HCT116 (cell line): ENCODE measurements around the gene STK36. TPM values are rescaled to one million over a fixed set of nuclear protein-coding genes. Genes with fewer than 3 reads are reported as not detected.

Source experiments
- ATAC-seq: fragments of 200-7000 bp; cut with Tn5 transposase; 2 replicates; pipeline ENCODE4 v1.9.1; 2020; ENCODE audit warnings: mild to moderate bottlenecking, moderate library complexity
- Bru-seq: library from RNA; stranded (reverse); fragments of 400-500 nt; gene quantifications from one replicate; lab custom pipeline; 2021; lab: Mats Ljungman, UMichigan
- BruChase-seq, 2 experiments: library from RNA; stranded (reverse); fragments of 400-500 nt; gene quantifications; one replicate each; lab custom pipeline; 2021; lab: Mats Ljungman, UMichigan
- BruUV-seq: library from RNA; stranded (reverse); fragments of 400-500 nt; replicated peaks from 2 replicates; lab custom pipeline; 2021; lab: Mats Ljungman, UMichigan
- CTCF ChIA-PET: fragments of 300-600 bp; sonication (Branson Sonifier 250); formaldehyde crosslinking; loops from one replicate; lab custom pipeline; 2021; ENCODE audit warnings: antibody characterized with exemption; lab: Charles Lee
- POLR2A ChIA-PET: fragments of 300-600, 350-600 bp; sonication (Branson Sonifier 250); formaldehyde crosslinking; loops from one replicate; lab custom pipeline; 2021; ENCODE audit warnings: antibody characterized with exemption; lab: Charles Lee
- RAD21 ChIA-PET, 2 experiments: fragments of 300-600 bp; sonication (Branson Sonifier 250); formaldehyde crosslinking; loops; one replicate each; lab custom pipeline; 2023; ENCODE audit warnings: low total read pairs in 2 of 2; ENCODE audit not compliant: uncharacterized antibody in 2 of 2, unreplicated experiment in 2 of 2, low non-redundant PET in 1 of 2; lab: Charles Lee
- DNase-seq: peaks from one replicate; pipeline ENCODE4 v3.0.0-alpha.2; 2010; ENCODE audit warnings: low read depth, low spot score
- H2AFZ ChIP-seq: fragments of 200-600 bp; shearing (Covaris generic), sonication (generic); 2 replicates; pipeline ENCODE4 v1.6.1; 2017; ENCODE audit warnings: low read depth, mixed run types, mixed read lengths, antibody characterized with exemption, low read length; ENCODE audit not compliant: poor library complexity, severe bottlenecking
- H3K27ac ChIP-seq: 2 replicates; pipeline ENCODE4 v1.5.1; 2012; ENCODE audit warnings: low read depth, low read length
- H3K27me3 ChIP-seq: fragments of 200-600 bp; sonication (generic); 2 replicates; pipeline ENCODE4 v1.6.1; 2016; ENCODE audit warnings: mixed run types, low read length, mixed read lengths; ENCODE audit not compliant: insufficient read depth
- H3K36me3 ChIP-seq, 2 experiments: fragments of 200-500 bp in 1 of 2; fragments of 200-600 bp in 1 of 2; sonication (Bioruptor generic) in 1 of 2; sonication (generic) in 1 of 2; 2 replicates each; pipeline versions ENCODE4 v1.5.1 to v1.6.1; 2014 to 2016; ENCODE audit warnings: low read length in 2 of 2, inconsistent platforms in 1 of 2, mixed read lengths in 1 of 2, mixed run types in 1 of 2; ENCODE audit not compliant: insufficient read depth in 2 of 2, control insufficient read depth in 1 of 2
- H3K4me1 ChIP-seq, 2 experiments: fragments of 200-600 bp in 1 of 2; sonication (generic) in 1 of 2; 2 replicates each; pipeline versions ENCODE4 v1.5.1 to v1.6.1; 2012 to 2017; ENCODE audit warnings: low read length in 2 of 2, inconsistent platforms in 1 of 2, mild to moderate bottlenecking in 1 of 2, mixed read lengths in 1 of 2, mixed run types in 1 of 2, moderate library complexity in 1 of 2; ENCODE audit not compliant: insufficient read depth in 2 of 2, control insufficient read depth in 1 of 2
- H3K4me2 ChIP-seq: fragments of 200-600 bp; sonication (generic); 2 replicates; pipeline ENCODE4 v1.6.1; 2017; ENCODE audit warnings: mixed run types, low read length, mixed read lengths
- H3K4me3 ChIP-seq, 2 experiments: fragments of 200-600 bp in 1 of 2; sonication (generic) in 1 of 2; replicated peaks in 1 of 2; 2 replicates each; pipeline ENCODE4 v1.5.1; 2011 to 2016; ENCODE audit warnings: low read length in 2 of 2, control low read depth in 1 of 2, low read depth in 1 of 2, mild to moderate bottlenecking in 1 of 2, mixed read lengths in 1 of 2, mixed run types in 1 of 2
- H3K79me2 ChIP-seq: fragments of 200-600 bp; sonication (generic); 2 replicates; pipeline ENCODE4 v1.6.1; 2017; ENCODE audit warnings: mild to moderate bottlenecking, mixed run types, low read length, moderate library complexity, mixed read lengths; ENCODE audit not compliant: insufficient read depth
- H3K9ac ChIP-seq: fragments of 200-600 bp; sonication (generic); 2 replicates; pipeline ENCODE4 v1.6.1; 2016; ENCODE audit warnings: low read length, mixed read lengths
- H3K9me2 ChIP-seq: fragments of 200-600 bp; sonication (generic), shearing (Covaris generic); 2 replicates; pipeline ENCODE4 v1.6.1; 2017; ENCODE audit warnings: mixed run types, mild to moderate bottlenecking, moderate library complexity; ENCODE audit not compliant: insufficient read depth
- H3K9me3 ChIP-seq, 2 experiments: fragments of 200-500 bp in 1 of 2; fragments of 200-600 bp in 1 of 2; sonication (Bioruptor generic) in 1 of 2; sonication (generic) in 1 of 2; 2 replicates each; pipeline ENCODE4 v1.6.1; 2014 to 2017; ENCODE audit warnings: low read length in 2 of 2, mixed read lengths in 2 of 2, inconsistent platforms in 1 of 2, low read depth in 1 of 2, mild to moderate bottlenecking in 1 of 2, mixed run types in 1 of 2, moderate library complexity in 1 of 2; ENCODE audit not compliant: control insufficient read depth in 1 of 2, insufficient read depth in 1 of 2
- H4K20me1 ChIP-seq: fragments of 200-600 bp; sonication (generic), shearing (Covaris generic); 2 replicates; pipeline ENCODE4 v1.6.1; 2017; ENCODE audit warnings: mixed run types, mild to moderate bottlenecking, moderate library complexity; ENCODE audit not compliant: insufficient read depth
- CBX3 ChIP-seq: IDR thresholded peaks from 2 replicates; pipeline ENCODE4 v1.6.1; 2012; ENCODE audit warnings: low read depth
- CEBPB ChIP-seq: IDR thresholded peaks from 2 replicates; pipeline ENCODE4 v1.6.1; 2012; ENCODE audit warnings: low read depth
- ELF1 ChIP-seq: IDR thresholded peaks from 2 replicates; pipeline ENCODE4 v1.6.1; 2012; ENCODE audit warnings: low read depth, borderline replicate concordance
- EZH2 ChIP-seq: fragments of 200-600 bp; sonication (generic); IDR thresholded peaks from 2 replicates; pipeline ENCODE4 v1.6.1; 2017; ENCODE audit warnings: antibody characterized with exemption, mixed run types
- EZH2phosphoT487 ChIP-seq: fragments of 200-600 bp; IDR thresholded peaks from 2 replicates; pipeline ENCODE4 v1.6.1; 2018; ENCODE audit warnings: antibody characterized with exemption, borderline replicate concordance
- FOSL1 ChIP-seq: IDR thresholded peaks from 2 replicates; pipeline ENCODE4 v1.6.1; 2012; ENCODE audit warnings: low read depth
- JUND ChIP-seq: IDR thresholded peaks from 2 replicates; pipeline ENCODE4 v1.6.1; 2012
- POLR2AphosphoS5 ChIP-seq: IDR thresholded peaks from 2 replicates; pipeline ENCODE4 v1.6.1; 2011; ENCODE audit warnings: mild to moderate bottlenecking, low read depth, low read length, moderate library complexity
- RAD21 ChIP-seq: IDR thresholded peaks from 2 replicates; pipeline ENCODE4 v1.6.1; 2012; ENCODE audit warnings: low read depth, mild to moderate bottlenecking
- SIN3A ChIP-seq: IDR thresholded peaks from 2 replicates; pipeline ENCODE4 v1.6.1; 2012; ENCODE audit warnings: low read depth
- SP1 ChIP-seq: IDR thresholded peaks from 2 replicates; pipeline ENCODE4 v1.6.1; 2012; ENCODE audit warnings: low read depth
- SRF ChIP-seq: IDR thresholded peaks from 2 replicates; pipeline ENCODE4 v1.6.1; 2012; ENCODE audit warnings: low read depth
- TCF7L2 ChIP-seq: IDR thresholded peaks from 2 replicates; pipeline ENCODE4 v1.7.0; 2011; ENCODE audit warnings: borderline replicate concordance, inconsistent platforms; ENCODE audit not compliant: insufficient read depth, insufficient read length; ENCODE audit errors: extremely low read depth
- ZFX ChIP-seq: fragments of 450-650 bp; IDR thresholded peaks from 2 replicates; pipeline ENCODE4 v1.6.1; 2017
- ZNF274 ChIP-seq: fragments of 200-500 bp; sonication (Bioruptor generic); IDR thresholded peaks from 2 replicates; pipeline ENCODE4 v1.6.1; 2014; ENCODE audit warnings: mild to moderate bottlenecking, low read depth, low read length, inconsistent platforms
- intact Hi-C: fragments of 100-400 bp; cut with micrococcal nuclease; formaldehyde crosslinking; loops from 2 replicates; pipeline ENCODE4 v1.10.0; 2022
- long read RNA-seq: library from polyadenylated mRNA; unstranded; transcript quantifications from one replicate; pipeline ENCODE4 v2.0.0, GENCODE V29; 2021; ENCODE audit not compliant: unreplicated experiment
- polyA plus RNA-seq: library from polyadenylated mRNA; unstranded; fragments of >200 nt; gene quantifications from 2 replicates; pipeline ENCODE4 v1.2.1, GENCODE V29; 2012; ENCODE audit warnings: missing spikeins
- total RNA-seq: library from RNA; stranded (reverse); gene quantifications from one replicate; pipeline ENCODE4 v1.2.1, GENCODE V29; 2021; ENCODE audit not compliant: unreplicated experiment
- TF ChIP-seq, protein P1 (sequence below), 3 experiments: fragments of 200-600 bp in 1 of 3; sonication (generic) in 1 of 3; IDR thresholded peaks in 2 of 3; conservative IDR thresholded peaks in 1 of 3; 2 replicates each; pipeline ENCODE4 v1.5.1; 2012 to 2017; ENCODE audit warnings: low read depth in 2 of 3, low read length in 2 of 3, antibody characterized with exemption in 1 of 3, borderline replicate concordance in 1 of 3, control low read depth in 1 of 3, mild to moderate bottlenecking in 1 of 3, mixed read lengths in 1 of 3, mixed run types in 1 of 3, moderate library complexity in 1 of 3; ENCODE audit not compliant: insufficient read depth in 1 of 3
- TF ChIP-seq, protein P2 (sequence below): IDR thresholded peaks from 2 replicates; pipeline ENCODE4 v1.6.1; 2012
- TF ChIP-seq, protein P3 (sequence below): IDR thresholded peaks from 2 replicates; pipeline ENCODE4 v1.6.1; 2012

Gene STK36, protein sequence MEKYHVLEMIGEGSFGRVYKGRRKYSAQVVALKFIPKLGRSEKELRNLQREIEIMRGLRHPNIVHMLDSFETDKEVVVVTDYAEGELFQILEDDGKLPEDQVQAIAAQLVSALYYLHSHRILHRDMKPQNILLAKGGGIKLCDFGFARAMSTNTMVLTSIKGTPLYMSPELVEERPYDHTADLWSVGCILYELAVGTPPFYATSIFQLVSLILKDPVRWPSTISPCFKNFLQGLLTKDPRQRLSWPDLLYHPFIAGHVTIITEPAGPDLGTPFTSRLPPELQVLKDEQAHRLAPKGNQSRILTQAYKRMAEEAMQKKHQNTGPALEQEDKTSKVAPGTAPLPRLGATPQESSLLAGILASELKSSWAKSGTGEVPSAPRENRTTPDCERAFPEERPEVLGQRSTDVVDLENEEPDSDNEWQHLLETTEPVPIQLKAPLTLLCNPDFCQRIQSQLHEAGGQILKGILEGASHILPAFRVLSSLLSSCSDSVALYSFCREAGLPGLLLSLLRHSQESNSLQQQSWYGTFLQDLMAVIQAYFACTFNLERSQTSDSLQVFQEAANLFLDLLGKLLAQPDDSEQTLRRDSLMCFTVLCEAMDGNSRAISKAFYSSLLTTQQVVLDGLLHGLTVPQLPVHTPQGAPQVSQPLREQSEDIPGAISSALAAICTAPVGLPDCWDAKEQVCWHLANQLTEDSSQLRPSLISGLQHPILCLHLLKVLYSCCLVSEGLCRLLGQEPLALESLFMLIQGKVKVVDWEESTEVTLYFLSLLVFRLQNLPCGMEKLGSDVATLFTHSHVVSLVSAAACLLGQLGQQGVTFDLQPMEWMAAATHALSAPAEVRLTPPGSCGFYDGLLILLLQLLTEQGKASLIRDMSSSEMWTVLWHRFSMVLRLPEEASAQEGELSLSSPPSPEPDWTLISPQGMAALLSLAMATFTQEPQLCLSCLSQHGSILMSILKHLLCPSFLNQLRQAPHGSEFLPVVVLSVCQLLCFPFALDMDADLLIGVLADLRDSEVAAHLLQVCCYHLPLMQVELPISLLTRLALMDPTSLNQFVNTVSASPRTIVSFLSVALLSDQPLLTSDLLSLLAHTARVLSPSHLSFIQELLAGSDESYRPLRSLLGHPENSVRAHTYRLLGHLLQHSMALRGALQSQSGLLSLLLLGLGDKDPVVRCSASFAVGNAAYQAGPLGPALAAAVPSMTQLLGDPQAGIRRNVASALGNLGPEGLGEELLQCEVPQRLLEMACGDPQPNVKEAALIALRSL (N-terminal part only)
- total RNA-seq (45.5 TPM), Bru-seq, nascent RNA (percentile 55 among the genes with signal in this experiment), BruChase-seq, experiment 1, labeled RNA remaining after a 6-hour chase (percentile 76 among the genes with signal in this experiment), BruChase-seq, experiment 2, labeled RNA remaining after a 2-hour chase (percentile 73 among the genes with signal in this experiment)
- polyA plus RNA-seq = 20.8 and 25.7 TPM in 2 replicates
- long read RNA-seq, full-length matches to known transcripts = 1 of 21 reads
- long read RNA-seq, partial matches to known transcripts = 11 of 21 reads
- long read RNA-seq, other reads (novel, unspliced or antisense) = 9 of 21 reads

DNA sequence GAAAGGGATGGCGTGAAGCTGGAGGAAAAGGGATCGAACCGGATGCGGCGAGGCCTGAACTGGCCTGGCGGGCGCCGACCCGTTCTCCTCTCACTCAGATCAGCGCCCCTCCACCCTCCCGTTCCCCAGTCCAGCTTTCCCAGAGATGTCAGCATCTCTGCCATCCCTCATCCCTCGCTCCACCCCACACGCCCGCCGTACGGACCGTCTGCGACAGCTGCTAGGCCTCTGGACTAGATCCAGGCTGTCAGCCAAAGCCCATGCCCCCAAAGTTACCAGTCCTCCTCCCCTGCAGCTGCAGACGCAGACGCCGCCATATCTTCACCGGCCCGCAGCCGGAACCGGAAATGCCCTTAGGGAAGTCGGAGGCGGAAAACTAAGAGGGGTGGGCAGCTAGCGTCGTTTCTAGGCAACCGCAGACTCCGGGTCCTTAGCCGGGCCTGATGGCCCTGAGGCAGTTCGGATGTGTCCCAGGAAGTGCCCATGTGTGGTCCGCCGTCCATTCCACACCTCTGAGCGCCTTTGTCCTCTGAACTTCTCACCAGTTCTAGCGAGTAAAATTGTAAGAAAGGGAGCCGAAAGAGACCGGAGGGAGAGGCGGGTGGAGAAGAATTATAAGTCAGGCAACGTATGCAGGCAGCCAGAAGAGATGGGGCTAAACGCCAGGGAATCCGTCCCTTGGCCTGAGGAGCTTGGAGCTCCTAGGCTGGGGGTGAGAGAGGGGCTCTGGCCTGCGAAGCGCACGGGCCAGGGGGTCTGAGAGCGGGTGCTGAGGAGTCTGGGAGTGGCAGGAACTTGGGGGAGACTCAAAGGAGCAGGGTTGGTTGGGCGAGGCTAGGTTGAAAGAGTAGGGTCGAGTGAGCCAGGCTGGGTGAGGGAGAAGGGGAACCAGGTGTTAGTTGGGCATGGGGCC lies at the start of gene STK36, which contains the start of gene RNF25:
Gene STK36, plus strand, starts transcription at position 433 of the 913 bp plus-strand sequence. CDS start 744 bp downstream, outside the sequence.
Gene RNF25, minus strand, starts transcription at position 349 of the 913 bp plus-strand sequence. Its CDS starts 32 bp downstream, at position 317.
- no TSS peak for BruUV-seq
- H3K4me1 ChIP-seq = peaks cover 11 to 13% of the 10 kb centered on the region in 2 experiments; a peak in 2 of 4 replicates
- no peak for TF ChIP-seq CEBPB
- TF ChIP-seq, protein P1, sequence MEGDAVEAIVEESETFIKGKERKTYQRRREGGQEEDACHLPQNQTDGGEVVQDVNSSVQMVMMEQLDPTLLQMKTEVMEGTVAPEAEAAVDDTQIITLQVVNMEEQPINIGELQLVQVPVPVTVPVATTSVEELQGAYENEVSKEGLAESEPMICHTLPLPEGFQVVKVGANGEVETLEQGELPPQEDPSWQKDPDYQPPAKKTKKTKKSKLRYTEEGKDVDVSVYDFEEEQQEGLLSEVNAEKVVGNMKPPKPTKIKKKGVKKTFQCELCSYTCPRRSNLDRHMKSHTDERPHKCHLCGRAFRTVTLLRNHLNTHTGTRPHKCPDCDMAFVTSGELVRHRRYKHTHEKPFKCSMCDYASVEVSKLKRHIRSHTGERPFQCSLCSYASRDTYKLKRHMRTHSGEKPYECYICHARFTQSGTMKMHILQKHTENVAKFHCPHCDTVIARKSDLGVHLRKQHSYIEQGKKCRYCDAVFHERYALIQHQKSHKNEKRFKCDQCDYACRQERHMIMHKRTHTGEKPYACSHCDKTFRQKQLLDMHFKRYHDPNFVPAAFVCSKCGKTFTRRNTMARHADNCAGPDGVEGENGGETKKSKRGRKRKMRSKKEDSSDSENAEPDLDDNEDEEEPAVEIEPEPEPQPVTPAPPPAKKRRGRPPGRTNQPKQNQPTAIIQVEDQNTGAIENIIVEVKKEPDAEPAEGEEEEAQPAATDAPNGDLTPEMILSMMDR (IDR thresholded peaks at IDR 0.05 in 2 of 3, conservative IDR thresholded peaks at IDR 0.05 in 1 of 3; ENCODE audit: borderline replicate concordance in 1 of 3, insufficient read depth in 1 of 3, low read depth in 2 of 3, low read length in 2 of 3) = no peak
- TF ChIP-seq, protein P2, sequence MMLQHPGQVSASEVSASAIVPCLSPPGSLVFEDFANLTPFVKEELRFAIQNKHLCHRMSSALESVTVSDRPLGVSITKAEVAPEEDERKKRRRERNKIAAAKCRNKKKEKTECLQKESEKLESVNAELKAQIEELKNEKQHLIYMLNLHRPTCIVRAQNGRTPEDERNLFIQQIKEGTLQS = no peak
- no peak for TF ChIP-seq FOSL1
- TF ChIP-seq SRF = peak; percentile 62; the same call in 1 of the 2 replicates
- no peak for TF ChIP-seq ZNF274
- TF ChIP-seq TCF7L2 = no peak
- TF ChIP-seq SP1 = peak; percentile 33
- TF ChIP-seq EZH2phosphoT487 = no peak
- no peak for TF ChIP-seq JUND
- TF ChIP-seq ZFX = no peak
- peak; percentile 95; the same call in 1 of the 2 replicates for TF ChIP-seq SIN3A
- TF ChIP-seq RAD21 = no peak
- TF ChIP-seq CBX3 = no peak; the same call in 1 of the 2 replicates
- TF ChIP-seq POLR2AphosphoS5 = peak; percentile 91
- peak; percentile 58; the same call in 1 of the 2 replicates for TF ChIP-seq ELF1
- TF ChIP-seq, protein P3, sequence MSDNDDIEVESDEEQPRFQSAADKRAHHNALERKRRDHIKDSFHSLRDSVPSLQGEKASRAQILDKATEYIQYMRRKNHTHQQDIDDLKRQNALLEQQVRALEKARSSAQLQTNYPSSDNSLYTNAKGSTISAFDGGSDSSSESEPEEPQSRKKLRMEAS = peak; percentile 68
- TF ChIP-seq EZH2 = no peak

More for the DNA sequence above, at the start of gene STK36, which contains the start of gene RNF25:
- H4K20me1 ChIP-seq = no peaks in the 10 kb centered on the region
- peak; percentile 96 for ATAC-seq
- H2AFZ ChIP-seq = peak within 1 kb of the TSS; percentile 24
- ChIA-PET POLR2A (interaction anchor here (0.6 to 2.3 kb wide), 2 partner anchors 12 to 77 kb away, joined by 9 to 20 read pairs; partner anchors contain the start of genes BCS1L and ZNF142), CTCF (interaction anchor here (0.7 to 2.0 kb wide), 6 partner anchors 13 to 226 kb away, joined by 3 to 14 read pairs (median 5); partner anchors contain the start of genes BCS1L, TTLL4 and ZNF142), RAD21 (interaction anchor here in 1 of 2 experiments (0.9 to 1.6 kb wide), 2 partner anchors 12 to 176 kb away, joined by 3 to 5 read pairs; partner anchors contain the start of genes BCS1L and ZNF142)
- H3K9me2 ChIP-seq = no peaks in the 10 kb centered on the region
- H3K4me3 ChIP-seq = peak within 1 kb of the TSS; percentile 74 to 89
- H3K27ac ChIP-seq = peak within 1 kb of the TSS; percentile 74
- H3K27me3 ChIP-seq = no peaks in the 10 kb centered on the region
- H3K9ac ChIP-seq = peak within 1 kb of the TSS; percentile 71
- peak; percentile 78 for DNase-seq
- peaks cover 33% of the 10 kb centered on the region for H3K79me2 ChIP-seq
- H3K9me3 ChIP-seq = no peaks in the 10 kb centered on the region
- intact Hi-C loops = no loop called here
- H3K4me2 ChIP-seq = peak within 1 kb of the TSS; percentile 81
- peaks cover 11 to 15% of the 10 kb centered on the region in 2 experiments; a peak in 3 of 4 replicates for H3K36me3 ChIP-seq
